SIG-M5 treated with dmso at 0.1 percent for 504 hours (cell line): ENCODE data around the gene KRTAP9-3.
"Not testable (repeated sequence)": the region's sequence is repeated elsewhere in the genome, so short reads cannot be mapped to it uniquely, and the experiment has no call there.

Experiments
- DNase-seq: peaks from one replicate; lab custom pipeline; 2025; ENCODE audit not compliant: unreplicated experiment; lab: John Stamatoyannopoulos, UW

Gene KRTAP9-3

GRCh38 chr17:41249637-41250240 lies 17.5 kb downstream of the KRTAP9-3 start, which contains the start of gene KRTAP9-4:
Gene KRTAP9-4, plus strand, starts transcription at chr17:41249687. Its CDS starts 34 bp downstream, at chr17:41249721.
- not testable (repeated sequence) for DNase-seq

- no peak for DNase-seq
Observed at GRCh38 chr17:41251261-41251660, 19.0 kb downstream of the KRTAP9-3 start.

GRCh38 chr17:41254861-41255260 lies 22.6 kb downstream of the KRTAP9-3 start:
- DNase-seq = no peak

GRCh38 chr17:41255381-41256290 lies 23.4 kb downstream of the KRTAP9-3 start, which contains the start of gene KRTAP9-9:
Gene KRTAP9-9, plus strand, starts transcription at chr17:41255384.
- DNase-seq = not testable (repeated sequence)

- no peak for DNase-seq
Observed at GRCh38 chr17:41256291-41256685, 24.0 kb downstream of the KRTAP9-3 start.

- no peak for DNase-seq
Observed at GRCh38 chr17:41258406-41258805, 26.2 kb downstream of the KRTAP9-3 start.

- DNase-seq = no peak
Observed at GRCh38 chr17:41263212-41263611, 31.0 kb downstream of the KRTAP9-3 start.

GRCh38 chr17:41264599-41264998 lies 32.4 kb downstream of the KRTAP9-3 start:
- DNase-seq = no peak

- DNase-seq = no peak
Observed at GRCh38 chr17:41265078-41265477, 32.8 kb downstream of the KRTAP9-3 start, which contains the start of gene KRTAP9-6. Gene KRTAP9-6, plus strand, starts transcription at chr17:41265378. Its CDS starts 0 bp downstream, at chr17:41265378.

GRCh38 chr17:41267711-41268110 lies 35.5 kb downstream of the KRTAP9-3 start:
- DNase-seq = no peak

- DNase-seq = not testable (repeated sequence)
Observed at GRCh38 chr17:41271323-41271722, 39.1 kb downstream of the KRTAP9-3 start.

- DNase-seq = no peak
Observed at GRCh38 chr17:41271858-41272257, 39.6 kb downstream of the KRTAP9-3 start.

GRCh38 chr17:41275648-41276190 lies 43.5 kb downstream of the KRTAP9-3 start, which contains the start of gene KRTAP9-7:
Gene KRTAP9-7, plus strand, starts transcription at chr17:41275698. Its CDS starts 0 bp downstream, at chr17:41275698.
- not testable (repeated sequence) for DNase-seq

- no peak for DNase-seq
Observed at GRCh38 chr17:41278176-41278955, 46.1 kb downstream of the KRTAP9-3 start.
